GM21367 (cell line): Measurements from ENCODE around the gene ZNF496.
"Not testable (repeated sequence)": the region's sequence is repeated elsewhere in the genome, so short reads cannot be mapped to it uniquely, and the experiment has no call there.

Source experiments
- ATAC-seq: cut with Tn5 transposase; IDR thresholded peaks from one replicate; pipeline ENCODE4 v1.9.1; 2021; ENCODE audit not compliant: unreplicated experiment

Gene ZNF496

DNA sequence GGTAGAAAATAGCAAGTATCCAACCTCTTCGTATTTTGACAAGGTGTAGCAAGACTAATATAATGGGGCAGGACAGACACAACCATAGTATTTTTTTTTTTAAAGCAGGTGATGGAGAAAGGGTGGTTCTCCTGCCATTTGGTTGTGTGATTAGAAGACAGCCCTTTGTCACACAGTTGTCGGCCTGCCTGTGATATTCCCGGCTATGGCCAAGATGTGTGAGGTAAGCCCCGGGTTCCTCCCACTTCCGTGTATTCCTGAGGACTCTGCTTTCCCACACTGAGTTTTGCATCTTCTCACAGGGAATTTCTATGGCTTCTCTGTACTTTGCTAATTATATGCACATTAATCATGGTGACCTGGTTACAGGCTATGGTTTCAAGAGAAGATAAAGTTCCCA is 35.9 kb downstream of the ZNF496 start:
- ATAC-seq = no peak

DNA sequence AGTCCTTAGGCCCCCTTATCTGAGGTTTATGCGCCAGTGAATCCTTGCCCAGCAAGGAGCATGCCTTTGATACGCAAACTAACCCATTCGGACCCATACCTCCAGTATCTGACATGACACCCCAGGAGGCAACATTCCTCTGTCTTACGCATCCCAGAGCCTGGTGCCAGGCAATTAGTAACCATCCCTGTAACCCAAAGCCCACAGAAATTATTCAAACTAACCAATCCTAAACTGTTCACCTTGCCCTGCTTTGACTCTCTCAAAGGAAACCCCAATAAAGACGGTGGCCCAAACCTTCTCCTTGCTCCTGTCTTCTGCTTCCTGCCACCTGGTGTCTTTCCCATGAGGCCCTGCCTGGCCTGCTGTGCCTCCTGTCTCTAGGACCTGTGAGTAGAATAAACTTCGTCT is 36.4 kb downstream of the ZNF496 start:
- no peak for ATAC-seq

DNA sequence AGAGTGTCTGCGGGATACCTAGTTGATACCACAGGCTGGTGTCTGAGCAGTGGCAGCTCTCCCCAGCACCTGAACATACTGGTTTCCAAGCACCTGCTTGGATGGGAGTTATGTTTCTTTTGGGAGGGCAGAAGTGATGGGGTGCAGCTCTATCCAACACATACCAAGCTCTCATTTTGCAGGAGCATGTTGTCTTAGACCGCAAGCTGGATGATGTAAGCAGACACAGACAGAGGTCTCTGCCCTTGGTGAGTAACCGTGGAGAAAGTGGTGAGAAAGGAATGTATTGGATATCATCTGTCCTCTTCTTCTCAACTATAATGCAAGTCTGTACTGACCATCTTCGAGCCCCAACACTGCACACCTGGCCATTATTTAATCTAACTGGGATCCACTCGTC is 37.4 kb downstream of the ZNF496 start:
- ATAC-seq = no peak

DNA sequence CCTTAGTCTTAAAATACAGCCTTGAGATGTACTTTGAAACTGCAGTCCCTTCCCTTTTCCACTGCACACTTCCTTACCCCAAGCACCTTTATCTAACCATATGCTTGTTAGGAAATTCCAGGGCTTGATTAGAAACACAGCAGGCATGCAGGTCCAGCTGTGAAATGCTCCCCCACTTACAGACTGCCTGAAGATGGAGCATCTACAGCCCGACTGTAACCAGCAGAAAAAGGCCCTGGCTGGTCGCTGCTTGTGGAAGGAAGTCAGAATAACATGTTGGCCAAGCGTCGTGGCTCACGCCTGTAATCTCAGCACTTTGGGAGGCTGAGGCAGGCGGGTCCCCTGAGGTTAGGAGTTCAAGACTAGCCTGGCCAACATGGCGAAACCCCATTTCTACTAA is 38.6 kb downstream of the ZNF496 start:
- no peak for ATAC-seq

DNA sequence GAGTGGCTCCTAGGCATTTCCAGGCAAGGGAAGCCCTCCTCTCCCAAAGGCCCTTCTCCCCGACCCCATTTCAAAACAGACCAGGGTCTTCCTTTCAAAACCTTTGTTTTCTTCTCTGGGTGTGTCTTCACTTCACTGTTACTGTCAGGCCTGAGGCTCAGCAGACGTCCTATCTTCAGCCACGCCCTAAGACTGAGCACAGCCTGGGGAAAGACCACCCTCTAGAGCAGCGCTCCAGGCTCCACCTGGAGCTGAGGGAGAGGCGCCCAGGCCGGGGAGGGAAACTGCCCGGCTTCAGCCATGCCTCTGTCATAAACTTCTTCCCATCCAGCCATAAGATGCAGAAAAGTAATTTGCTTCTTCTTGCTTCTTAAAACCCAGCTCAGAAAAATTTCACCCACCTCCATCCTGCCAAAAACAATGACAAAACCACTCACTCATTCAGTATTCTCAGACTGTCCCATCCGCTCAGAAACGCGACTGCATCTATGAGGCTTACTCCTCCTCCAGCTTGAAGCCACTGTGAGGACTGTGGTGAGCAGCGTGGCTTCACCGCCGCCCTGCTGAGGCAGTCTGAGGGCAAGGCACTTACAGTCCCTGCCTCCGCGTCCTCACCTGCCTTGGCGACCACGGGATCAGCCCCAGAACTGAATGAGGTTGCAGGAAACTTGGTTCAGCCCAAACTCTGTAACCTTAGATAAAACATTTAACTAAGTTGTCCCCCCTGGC is 39.7 kb downstream of the ZNF496 start:
- ATAC-seq = no peak

DNA sequence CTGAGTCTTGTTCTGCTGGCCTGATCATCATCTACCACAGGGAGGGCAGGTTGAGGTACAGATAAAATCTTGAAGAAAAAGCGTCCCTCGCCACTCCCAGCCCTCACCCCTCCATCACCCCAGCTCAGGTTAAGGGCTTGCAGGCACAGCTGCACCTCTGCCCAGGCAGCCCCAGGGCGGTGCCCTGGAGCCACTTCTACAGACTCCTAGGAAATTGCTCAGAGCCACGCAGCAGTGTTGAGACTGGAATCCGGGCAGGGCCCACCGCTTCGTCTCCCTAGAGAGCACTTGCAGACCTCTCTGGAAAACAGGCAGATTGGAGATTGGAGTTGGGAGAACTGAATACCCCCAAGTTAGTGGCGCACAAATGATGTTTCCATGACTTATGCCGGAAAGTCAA is 40.5 kb downstream of the ZNF496 start:
- ATAC-seq = no peak

DNA sequence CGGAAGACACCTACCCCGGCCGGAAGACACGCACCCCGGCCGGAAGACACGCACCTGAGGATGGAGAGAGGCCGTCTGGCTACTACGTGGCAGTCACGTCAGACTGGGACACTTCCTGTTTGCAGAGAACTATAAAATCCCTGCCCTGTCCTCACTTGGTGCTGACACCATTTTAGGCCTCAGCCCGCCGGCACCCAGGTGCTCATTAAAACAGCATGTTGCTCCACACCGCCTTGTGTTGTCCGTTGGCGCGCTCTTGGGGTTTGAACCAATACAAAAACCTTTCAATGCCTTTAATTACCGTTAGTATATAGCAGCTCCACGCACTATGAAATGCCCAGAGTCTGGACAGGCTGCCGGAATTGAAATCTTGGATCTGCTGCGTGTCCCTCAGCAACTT is 41.1 kb downstream of the ZNF496 start:
- ATAC-seq = no peak

DNA sequence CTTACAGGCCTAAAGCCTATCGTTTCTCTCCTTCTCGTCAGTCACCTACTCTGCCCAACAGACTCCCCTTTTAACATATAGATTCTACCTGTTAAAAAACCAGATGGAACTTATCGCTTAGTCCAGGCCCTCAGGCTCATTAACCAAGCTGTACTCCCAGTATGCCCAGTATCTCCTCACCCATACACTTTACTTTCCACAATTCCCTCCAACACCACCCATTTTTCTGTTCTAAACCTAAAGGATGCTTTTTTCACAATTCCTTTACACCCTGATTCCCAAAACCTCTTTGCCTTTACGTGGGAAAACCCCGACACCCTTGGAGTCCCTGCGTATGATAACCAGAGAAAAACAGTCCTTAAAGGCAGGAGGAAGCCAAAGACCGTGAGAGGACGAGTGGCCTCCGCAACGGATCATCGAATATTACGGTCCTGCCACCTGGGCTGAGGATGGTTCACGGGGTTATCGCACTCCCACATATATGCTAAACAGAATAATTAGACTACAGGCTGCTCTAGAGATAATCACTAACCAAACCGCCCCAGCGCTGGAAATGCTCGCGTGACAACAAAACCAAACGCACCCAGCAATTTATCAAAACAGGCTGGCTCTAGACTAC is 42.3 kb downstream of the ZNF496 start:
- ATAC-seq = not testable (repeated sequence)

DNA sequence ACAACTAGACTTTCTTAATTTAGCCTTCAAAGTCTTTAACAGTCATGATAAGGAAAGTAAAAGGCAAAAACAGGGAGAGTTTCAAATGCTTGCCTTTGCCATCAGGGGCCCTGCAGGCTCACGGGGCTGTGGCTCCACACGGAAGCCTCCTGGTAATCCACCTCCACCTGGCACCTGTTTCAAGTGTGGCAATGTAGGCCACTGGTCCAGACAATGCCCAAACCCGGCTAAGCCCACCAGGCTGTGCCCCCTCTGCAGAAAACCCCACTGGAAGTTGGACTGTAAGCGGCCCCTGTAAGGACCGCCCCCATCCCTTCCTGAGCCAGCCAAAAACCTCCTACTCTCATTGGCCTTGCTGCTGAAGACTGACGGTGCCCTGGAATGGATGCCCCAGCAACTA is 43.3 kb downstream of the ZNF496 start:
- ATAC-seq = no peak

DNA sequence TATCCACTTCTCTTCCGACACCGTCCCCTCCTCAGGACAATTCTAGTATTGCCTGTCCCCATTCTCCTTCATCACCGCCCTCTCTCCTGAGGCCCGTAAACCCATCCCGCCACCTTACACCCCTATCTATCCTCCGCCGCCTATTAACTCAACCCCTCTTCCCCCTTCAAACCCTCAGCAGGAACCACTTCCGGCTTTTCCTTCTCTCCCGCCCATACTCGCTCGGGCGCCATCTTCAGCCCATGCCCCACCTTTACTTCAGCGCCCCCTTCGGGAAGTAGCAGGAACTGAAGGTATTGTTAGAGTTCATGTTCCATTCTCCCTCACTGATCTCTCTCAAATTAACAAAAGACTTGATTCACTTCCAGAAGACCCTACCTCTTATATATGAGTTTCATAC is 44.2 kb downstream of the ZNF496 start:
- no peak for ATAC-seq

DNA sequence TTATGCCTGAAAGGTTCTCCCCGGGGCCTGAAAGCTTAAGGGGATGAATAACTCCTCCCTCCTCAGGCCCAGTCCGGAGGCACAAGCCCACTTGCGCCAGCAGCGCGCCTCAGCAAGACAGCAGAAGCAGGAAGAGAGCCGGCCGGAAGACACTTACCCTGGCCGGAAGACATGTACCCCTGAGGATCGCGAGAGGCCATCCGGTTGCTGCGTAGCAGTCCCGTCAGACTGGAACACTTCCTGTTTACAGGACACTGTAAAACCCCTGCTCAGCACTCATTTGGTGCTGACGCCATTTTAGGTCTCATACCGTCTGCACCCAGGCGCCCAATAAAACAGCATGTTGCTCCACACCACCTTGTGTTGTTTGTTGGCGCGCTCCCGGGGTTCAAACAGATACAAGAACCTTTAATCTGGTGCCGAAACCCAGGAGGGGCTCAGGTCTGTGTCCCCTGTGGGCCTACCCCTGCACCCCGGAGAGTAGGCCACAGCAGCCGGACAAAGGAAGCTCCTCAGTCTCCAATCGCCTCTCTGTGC is 45.5 kb downstream of the ZNF496 start:
- no peak for ATAC-seq

DNA sequence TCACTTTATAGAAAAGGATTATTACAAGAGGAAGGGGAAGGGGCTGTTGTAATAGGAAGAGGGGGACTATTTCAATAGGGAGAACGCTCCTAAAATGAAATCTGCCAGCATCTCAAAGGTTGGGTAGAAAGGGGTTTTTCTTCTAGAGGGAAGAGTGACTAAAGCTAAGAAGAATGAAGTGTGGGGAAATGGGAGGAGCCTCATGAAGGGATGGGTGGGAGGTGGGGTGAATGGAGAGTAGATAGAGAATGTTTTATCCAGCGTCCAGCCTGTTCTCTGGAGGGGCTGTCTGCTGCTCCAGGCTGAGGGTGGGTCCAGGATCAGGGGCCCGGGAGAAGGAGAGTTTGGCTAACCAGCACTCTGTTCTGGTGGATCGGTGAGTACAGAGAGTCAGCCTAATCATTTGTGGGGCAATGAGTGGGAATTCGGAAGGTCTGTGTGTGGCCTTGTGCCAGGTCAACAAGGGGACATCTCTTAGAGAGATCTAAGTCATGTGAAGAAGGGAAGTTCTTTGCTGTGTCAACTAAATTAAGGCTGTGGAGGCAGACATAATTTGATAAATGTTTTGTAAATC is 50.6 kb downstream of the ZNF496 start:
- no peak for ATAC-seq

DNA sequence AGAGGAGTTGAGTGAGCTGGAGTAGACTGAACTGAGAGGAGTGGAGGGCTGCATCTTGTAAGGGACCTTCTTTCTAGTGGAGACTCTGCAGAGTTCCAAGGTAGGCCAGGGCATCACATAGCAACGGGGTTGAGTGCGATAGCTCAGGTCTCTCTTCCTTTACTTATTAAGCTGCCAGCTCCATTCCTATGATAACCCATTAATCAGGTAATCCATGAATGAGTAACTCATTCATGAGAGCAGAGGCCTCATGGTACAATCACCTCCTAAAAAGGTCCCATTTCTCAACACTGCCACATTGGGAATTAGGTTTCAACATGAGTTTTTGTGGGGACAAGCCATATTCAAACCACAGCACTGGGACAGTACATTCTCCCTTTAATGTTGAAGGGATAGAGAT is 54.5 kb downstream of the ZNF496 start:
- ATAC-seq = no peak

DNA sequence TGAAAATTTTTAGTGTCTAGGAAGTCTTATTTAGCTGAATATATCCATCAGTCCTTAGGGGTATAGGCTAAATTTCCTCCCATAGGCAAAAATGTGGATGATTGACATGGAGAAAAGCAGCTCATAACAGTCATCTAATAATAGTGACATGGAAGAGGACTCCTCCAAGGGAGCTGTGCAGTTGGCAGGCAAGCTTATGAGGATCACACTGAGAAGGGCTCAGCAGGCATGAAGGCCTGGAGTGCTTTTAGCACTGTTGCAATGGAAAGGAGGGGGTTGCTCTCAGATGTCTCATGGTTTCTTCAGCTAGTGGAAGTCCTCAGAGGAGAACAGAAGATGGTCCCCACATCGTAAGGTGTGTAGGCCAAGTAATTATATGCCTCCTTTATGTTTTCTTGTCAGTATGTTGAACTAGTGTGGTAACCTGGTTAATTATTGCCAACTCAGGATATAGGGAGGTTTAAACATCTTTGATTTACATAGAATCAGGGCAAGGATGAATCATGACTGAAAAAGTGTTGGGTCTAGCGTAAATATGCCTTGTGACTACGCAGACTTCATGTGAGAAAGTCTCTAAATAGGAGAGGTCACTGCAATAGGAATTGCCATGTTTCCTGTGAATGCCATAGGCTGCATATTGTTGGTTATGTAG is 56.9 kb downstream of the ZNF496 start:
- no peak for ATAC-seq

DNA sequence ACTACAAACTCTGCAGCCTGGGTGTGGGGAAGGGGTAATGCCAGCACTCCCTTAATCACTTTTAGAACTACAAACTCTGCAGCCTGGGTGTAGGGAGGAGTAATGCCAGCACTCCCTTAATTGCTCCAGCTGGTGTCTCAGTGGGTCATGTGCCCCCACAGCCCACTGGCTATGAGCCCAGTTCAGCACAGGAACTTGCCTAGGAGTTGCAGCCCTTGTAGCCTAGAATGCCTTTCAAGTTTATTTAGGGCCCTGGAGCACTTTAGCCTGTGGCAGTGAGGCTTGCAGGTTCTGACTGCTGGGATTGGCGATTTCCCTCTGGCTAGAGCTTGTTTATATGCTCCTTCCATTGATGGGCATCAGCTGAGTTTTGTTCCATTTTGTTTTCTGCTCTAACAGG is 58.7 kb downstream of the ZNF496 start:
- no peak for ATAC-seq

DNA sequence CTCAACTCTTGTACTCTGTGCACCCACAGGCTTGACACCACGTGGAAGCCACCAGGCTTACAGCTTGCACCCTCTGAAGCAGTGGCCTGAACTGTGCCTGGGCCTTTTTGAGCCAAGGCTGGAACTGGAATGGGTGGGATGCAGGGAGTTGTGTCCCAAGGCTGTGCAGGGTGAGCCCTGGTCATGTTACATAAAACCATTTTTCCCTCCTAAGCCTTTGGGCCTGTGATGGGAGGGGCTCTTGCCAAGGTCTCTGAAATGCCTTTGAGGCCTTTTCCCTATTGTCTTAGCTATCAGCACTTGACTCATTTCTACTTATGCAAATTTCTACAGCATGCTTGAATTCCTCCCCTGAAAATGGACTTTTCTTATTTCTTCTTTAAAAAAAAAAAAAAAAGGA is 61.7 kb downstream of the ZNF496 start:
- no peak for ATAC-seq

DNA sequence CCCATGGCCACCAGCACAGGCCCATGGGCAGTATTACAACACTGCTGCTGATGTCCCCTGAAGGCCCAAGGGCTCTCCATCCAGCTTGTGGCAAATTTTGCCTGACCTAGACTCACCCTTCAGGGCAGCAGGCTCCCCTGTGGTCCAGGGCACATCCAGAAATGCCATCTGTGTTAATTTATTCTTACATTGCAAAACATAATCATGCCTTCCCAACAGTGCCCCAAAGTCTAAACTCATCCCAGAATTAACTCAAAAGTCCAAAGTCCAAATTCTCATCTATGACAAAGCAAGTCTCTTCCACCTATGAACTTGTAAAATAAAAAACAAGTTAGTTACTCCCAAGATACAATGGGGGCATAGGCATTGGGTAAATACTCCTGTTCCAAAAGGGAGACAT is 62.5 kb downstream of the ZNF496 start:
- no peak for ATAC-seq

DNA sequence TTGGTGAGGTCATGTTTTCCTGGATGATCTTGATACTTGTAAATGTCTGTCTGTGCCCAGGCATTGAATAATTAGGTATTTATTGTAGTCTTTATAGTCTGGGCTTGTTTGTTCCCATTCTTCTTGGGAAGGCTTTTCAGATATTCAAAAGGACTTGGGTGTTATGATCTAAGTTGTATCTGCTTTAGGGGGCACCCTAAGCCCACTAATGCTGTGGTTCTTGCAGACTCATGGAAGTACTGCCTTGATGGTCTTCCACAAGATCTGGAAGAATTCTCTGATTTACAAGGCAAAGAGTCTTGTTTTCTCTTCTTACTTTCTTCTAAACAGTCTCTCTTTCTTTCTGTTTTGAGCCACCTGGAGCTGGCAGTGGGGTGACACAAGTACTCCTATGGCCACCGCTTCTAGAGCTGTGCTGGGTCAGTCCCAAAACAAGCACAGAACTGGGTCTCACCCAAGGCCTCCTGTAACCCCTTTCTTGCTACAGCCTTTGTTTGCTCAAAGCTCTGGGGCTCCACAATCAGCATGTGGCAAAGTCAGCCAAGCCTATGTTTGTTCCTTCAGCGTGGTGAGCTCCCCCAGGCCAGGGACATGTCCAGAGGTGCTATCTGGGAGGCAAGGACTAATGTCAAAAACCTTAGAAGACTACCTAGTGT is 63.1 kb downstream of the ZNF496 start:
- no peak for ATAC-seq

DNA sequence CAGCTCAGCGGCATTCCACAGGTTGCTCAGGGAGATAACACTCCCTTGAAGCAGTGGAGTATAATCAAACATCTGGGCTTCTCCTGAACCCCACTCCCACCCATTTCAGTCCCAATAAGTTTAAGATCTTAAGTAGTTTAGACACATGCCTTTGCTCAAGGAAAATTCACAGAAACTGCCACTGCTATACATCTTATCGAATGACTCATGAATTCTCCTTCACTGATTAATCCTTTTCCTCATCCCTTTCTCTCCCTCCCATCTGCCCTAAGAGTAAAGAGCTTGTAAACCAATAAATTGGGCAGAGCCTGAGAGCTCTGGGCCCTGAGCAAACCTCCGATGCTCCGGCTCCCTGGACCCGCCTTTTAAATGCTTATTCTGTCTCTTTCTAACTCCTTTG is 65.6 kb downstream of the ZNF496 start:
- ATAC-seq = no peak

DNA sequence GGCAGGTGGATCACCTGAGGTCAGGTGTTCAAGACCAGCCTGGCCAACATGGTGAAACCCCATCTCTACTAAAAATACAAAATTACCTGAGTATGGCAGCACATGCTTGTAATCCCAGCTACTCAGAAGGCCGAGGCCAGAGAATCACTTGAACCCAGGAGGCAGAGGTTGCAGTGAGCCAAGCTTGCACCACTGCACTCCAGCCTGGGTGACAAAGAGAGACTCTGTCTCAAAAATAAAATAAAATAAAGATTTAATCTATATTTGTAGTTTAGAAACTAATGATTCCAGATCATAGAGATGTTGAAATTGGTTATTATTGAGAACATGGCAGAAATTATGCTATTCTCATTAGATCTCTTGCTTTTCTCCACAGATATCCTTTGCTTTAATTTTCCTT is 75.9 kb downstream of the ZNF496 start, which contains the start of gene VN1R5:
Gene VN1R5, plus strand, starts transcription at position 301 of the 400 bp plus-strand sequence.
- not testable (repeated sequence) for ATAC-seq

DNA sequence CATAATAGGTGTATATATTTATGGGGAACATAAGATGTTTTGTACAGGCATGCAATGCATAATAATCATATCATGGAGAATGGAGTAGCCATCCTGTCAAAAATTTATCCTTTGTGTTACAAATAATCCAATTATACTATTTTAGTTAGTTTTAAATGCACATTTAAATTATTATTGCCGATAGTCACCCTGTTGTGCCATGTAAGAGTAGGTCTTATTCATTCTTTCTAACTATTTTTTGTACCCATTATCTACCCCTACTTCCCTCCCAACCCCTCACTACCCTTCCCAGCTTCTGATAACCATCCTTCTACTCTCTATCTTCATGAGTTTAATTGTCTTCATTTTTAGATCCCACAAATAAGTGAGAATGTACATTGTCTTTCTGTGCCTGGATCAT is 84.1 kb downstream of the ZNF496 start:
- ATAC-seq = no peak
